ENCODE measurements around the gene DNAJB1. TPM values are rescaled to one million over a fixed set of nuclear protein-coding genes. Genes with fewer than 3 reads are reported as not detected.

Gene DNAJB1
- polyA plus RNA-seq, 1 donor (not counting 4 experiments of a cell fraction or from before 2014, with no cell fraction given): 265 TPM

DNA sequence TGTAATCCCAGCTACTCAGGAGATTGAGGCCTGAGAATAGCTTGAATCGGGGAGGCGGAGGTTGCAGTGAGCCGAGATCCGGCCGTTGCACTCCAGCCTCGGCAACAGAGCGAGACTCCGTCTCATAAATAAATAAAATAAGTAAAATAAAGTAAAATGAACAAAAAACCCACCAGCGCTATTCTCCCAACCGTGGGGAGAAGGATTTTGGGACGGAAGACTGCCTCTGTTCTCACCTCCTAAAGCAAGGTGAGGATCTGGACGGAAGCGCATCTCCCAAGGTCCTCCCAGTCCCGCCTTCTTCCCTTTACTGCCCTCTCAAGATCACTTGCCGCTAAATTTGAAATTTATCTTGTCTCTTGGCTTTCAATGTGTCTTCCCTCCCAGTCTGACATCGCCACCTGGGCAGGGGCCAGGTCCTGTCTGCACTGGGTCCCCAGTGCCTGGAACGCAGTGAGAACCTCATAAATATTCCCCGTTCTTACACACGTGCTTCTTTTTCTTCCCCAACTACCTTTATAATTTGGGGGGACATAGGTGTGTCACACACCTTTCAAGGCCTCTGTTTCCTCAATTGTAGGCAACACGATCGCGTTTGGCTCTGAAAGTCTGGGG is 1.2 kb upstream of the DNAJB1 start:
- H3K9me1 ChIP-seq (ENCODE audit: control insufficient read depth, extremely low read depth, insufficient read depth, low read length): peaks cover 4% of the 10 kb centered on the region
- no peaks in the 10 kb centered on the region for H3K27me3 ChIP-seq (ENCODE audit: control insufficient read depth, extremely low read depth, insufficient read depth, low read length)
- H3K36me3 ChIP-seq (ENCODE audit: control insufficient read depth in 2 of 2, extremely low read depth in 1 of 2, insufficient read depth in 2 of 2, low read length in 2 of 2): peaks cover 23 to 28% of the 10 kb centered on the region in 2 experiments
- H3K27ac ChIP-seq (ENCODE audit: control insufficient read depth, insufficient read depth, low read length): peak overlapping the region; percentile 97
- peak overlapping the region in 1 of 3 experiments; percentile 31 for H3K4me3 ChIP-seq (ENCODE audit: control insufficient read depth in 2 of 3, extremely low read depth in 1 of 3, insufficient read depth in 2 of 3, low read depth in 1 of 3, low read length in 3 of 3)
- peak overlapping the region; percentile 5 for H2AFZ ChIP-seq (ENCODE audit: control insufficient read depth, low read length)
- peak overlapping the region; percentile 66 for H3K4me2 ChIP-seq (ENCODE audit: control insufficient read depth, extremely low read depth, insufficient read depth, low read depth, low read length)
- DNase-seq (ENCODE audit: low read depth, low spot score) (no peak), FAIRE-seq (no peak)
- TF ChIP-seq, protein P1, sequence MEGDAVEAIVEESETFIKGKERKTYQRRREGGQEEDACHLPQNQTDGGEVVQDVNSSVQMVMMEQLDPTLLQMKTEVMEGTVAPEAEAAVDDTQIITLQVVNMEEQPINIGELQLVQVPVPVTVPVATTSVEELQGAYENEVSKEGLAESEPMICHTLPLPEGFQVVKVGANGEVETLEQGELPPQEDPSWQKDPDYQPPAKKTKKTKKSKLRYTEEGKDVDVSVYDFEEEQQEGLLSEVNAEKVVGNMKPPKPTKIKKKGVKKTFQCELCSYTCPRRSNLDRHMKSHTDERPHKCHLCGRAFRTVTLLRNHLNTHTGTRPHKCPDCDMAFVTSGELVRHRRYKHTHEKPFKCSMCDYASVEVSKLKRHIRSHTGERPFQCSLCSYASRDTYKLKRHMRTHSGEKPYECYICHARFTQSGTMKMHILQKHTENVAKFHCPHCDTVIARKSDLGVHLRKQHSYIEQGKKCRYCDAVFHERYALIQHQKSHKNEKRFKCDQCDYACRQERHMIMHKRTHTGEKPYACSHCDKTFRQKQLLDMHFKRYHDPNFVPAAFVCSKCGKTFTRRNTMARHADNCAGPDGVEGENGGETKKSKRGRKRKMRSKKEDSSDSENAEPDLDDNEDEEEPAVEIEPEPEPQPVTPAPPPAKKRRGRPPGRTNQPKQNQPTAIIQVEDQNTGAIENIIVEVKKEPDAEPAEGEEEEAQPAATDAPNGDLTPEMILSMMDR (optimal IDR thresholded peaks at IDR 0.05 in 1 of 3, IDR thresholded peaks at IDR 0.05 in 1 of 3, conservative IDR thresholded peaks at IDR 0.05 in 1 of 3; ENCODE audit: extremely low read depth in 1 of 3, insufficient read depth in 2 of 3, low read length in 3 of 3): no peak
- no peak for TF ChIP-seq EZH2 (IDR thresholded peaks at IDR 0.05; ENCODE audit: low read length)
- H3K4me1 ChIP-seq (ENCODE audit: control insufficient read depth, extremely low read depth, insufficient read depth, low read length): peaks cover 35% of the 10 kb centered on the region
- H3K9me3 ChIP-seq (ENCODE audit: control insufficient read depth, low read depth, low read length): no peaks in the 10 kb centered on the region
- H3K79me2 ChIP-seq (ENCODE audit: control insufficient read depth, insufficient read depth, low read length): peaks cover 31% of the 10 kb centered on the region
- dilution Hi-C loops (cut with MboI; ENCODE audit: extremely low pct_ligation_motif_present, low sequenced_read_pairs): no loop called here
- H3K9ac ChIP-seq (ENCODE audit: control insufficient read depth, extremely low read depth, insufficient read depth, low read length): peak overlapping the region; percentile 76
- H4K20me1 ChIP-seq (ENCODE audit: control insufficient read depth, extremely low read depth, insufficient read depth, low read length): peaks cover 24% of the 10 kb centered on the region

DNA sequence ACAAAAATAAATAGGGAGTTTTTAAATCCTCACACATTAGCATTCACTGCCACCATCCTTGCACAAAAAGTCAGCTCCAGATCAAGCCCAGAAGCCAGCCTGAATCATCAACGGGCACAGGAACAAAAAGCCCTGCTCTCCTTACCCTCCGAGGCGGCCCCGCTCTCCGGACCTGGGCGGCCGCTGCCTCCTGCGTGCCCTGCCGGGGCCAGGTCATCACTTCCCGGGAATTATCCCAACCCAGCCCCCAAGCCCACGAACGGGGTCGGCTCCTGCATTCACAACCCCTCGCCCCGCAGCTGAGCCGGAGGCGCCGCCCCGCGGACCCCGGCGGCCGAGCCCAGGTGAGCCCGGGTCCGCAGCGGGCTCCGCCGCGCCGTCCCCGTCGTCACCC is 754 bp downstream of the DNAJB1 start:
- Histone ChIP-seq H3K9me3 (ENCODE audit: control insufficient read depth, low read depth, low read length) (no peaks in the 10 kb centered on the region), H2AFZ (ENCODE audit: control insufficient read depth, low read length) (no peak overlapping the region), H3K36me3 (ENCODE audit: control insufficient read depth in 2 of 2, extremely low read depth in 1 of 2, insufficient read depth in 2 of 2, low read length in 2 of 2) (peaks cover 24 to 35% of the 10 kb centered on the region in 2 experiments), H3K27ac (ENCODE audit: control insufficient read depth, insufficient read depth, low read length) (peak overlapping the region; percentile 94), H3K4me1 (ENCODE audit: control insufficient read depth, extremely low read depth, insufficient read depth, low read length) (peaks cover 35% of the 10 kb centered on the region), H3K4me2 (ENCODE audit: control insufficient read depth, extremely low read depth, insufficient read depth, low read depth, low read length) (peak overlapping the region; percentile 94), H3K79me2 (ENCODE audit: control insufficient read depth, insufficient read depth, low read length) (peaks cover 31% of the 10 kb centered on the region), H3K27me3 (ENCODE audit: control insufficient read depth, extremely low read depth, insufficient read depth, low read length) (no peaks in the 10 kb centered on the region), H3K9ac (ENCODE audit: control insufficient read depth, extremely low read depth, insufficient read depth, low read length) (peak overlapping the region; percentile 99), H3K4me3 (ENCODE audit: control insufficient read depth in 2 of 3, extremely low read depth in 1 of 3, insufficient read depth in 2 of 3, low read depth in 1 of 3, low read length in 3 of 3) (peak overlapping the region; percentile 83 to 99 (median 90)), H4K20me1 (ENCODE audit: control insufficient read depth, extremely low read depth, insufficient read depth, low read length) (peaks cover 24% of the 10 kb centered on the region), H3K9me1 (ENCODE audit: control insufficient read depth, extremely low read depth, insufficient read depth, low read length) (peaks cover 4% of the 10 kb centered on the region)
- DNase-seq (ENCODE audit: low read depth, low spot score) (no peak), FAIRE-seq (no peak)
- TF ChIP-seq EZH2 (IDR thresholded peaks at IDR 0.05; ENCODE audit: low read length): no peak
- TF ChIP-seq, protein P1 (optimal IDR thresholded peaks at IDR 0.05 in 1 of 3, IDR thresholded peaks at IDR 0.05 in 1 of 3, conservative IDR thresholded peaks at IDR 0.05 in 1 of 3; ENCODE audit: extremely low read depth in 1 of 3, insufficient read depth in 2 of 3, low read length in 3 of 3): no peak
- dilution Hi-C loops (cut with MboI; ENCODE audit: extremely low pct_ligation_motif_present, low sequenced_read_pairs): no loop called here

All from keratinocyte (primary cell).